T follicular helper cell (primary cell): ENCODE data around the gene PFDN5.
A peak's percentile ranks its signal among the peaks of the same experiment; 100 is the strongest.
"Not testable (repeated sequence)": the region's sequence is repeated elsewhere in the genome, so short reads cannot be mapped to it uniquely, and the experiment has no call there.

Experiments used
- DNase-seq: peaks from one replicate; pipeline ENCODE4 v3.0.0-alpha.2; 2020; ENCODE audit warnings: low read depth

The PFDN5 gene

GRCh38 chr12:53328043-53328435 lies 32.7 kb downstream of the PFDN5 start:
- DNase-seq = no peak

GRCh38 chr12:53330671-53331070 lies 35.3 kb downstream of the PFDN5 start:
- no peak for DNase-seq

GRCh38 chr12:53332339-53332738 lies 37.0 kb downstream of the PFDN5 start:
- not testable (repeated sequence) for DNase-seq

- no peak for DNase-seq
These were observed 37.4 kb downstream of the PFDN5 start for GRCh38 chr12:53332744-53333143.

GRCh38 chr12:53333289-53333688 lies 37.9 kb downstream of the PFDN5 start:
- no peak for DNase-seq

GRCh38 chr12:53333845-53334244 lies 38.5 kb downstream of the PFDN5 start:
- DNase-seq = no peak

- DNase-seq = no peak
These were observed 39.5 kb downstream of the PFDN5 start for GRCh38 chr12:53334822-53335221.

- DNase-seq = no peak
These were observed 40.9 kb downstream of the PFDN5 start, which contains the start of gene SP7 for GRCh38 chr12:53336181-53336681. SP7 (minus strand) TSS chr12:53336354; CDS start chr12:53335646, 708 bp downstream.

GRCh38 chr12:53338017-53338416 lies 42.7 kb downstream of the PFDN5 start:
- no peak for DNase-seq

GRCh38 chr12:53338916-53339315 lies 43.6 kb downstream of the PFDN5 start:
- no peak for DNase-seq

- no peak for DNase-seq
These were observed 45.1 kb downstream of the PFDN5 start for GRCh38 chr12:53340398-53340797.

- DNase-seq = no peak
These were observed 48.1 kb downstream of the PFDN5 start for GRCh38 chr12:53343449-53343848.

GRCh38 chr12:53343969-53344368 lies 48.6 kb downstream of the PFDN5 start:
- DNase-seq = no peak

GRCh38 chr12:53344487-53344823 lies 49.1 kb downstream of the PFDN5 start:
- no peak for DNase-seq

GRCh38 chr12:53344824-53345485 lies 49.6 kb downstream of the PFDN5 start:
- peak; percentile 52 for DNase-seq

- DNase-seq = no peak
These were observed 50.3 kb downstream of the PFDN5 start for GRCh38 chr12:53345486-53346188.

- DNase-seq = no peak
These were observed 51.1 kb downstream of the PFDN5 start for GRCh38 chr12:53346491-53346890.

GRCh38 chr12:53347905-53348304 lies 52.6 kb downstream of the PFDN5 start:
- DNase-seq = no peak
